Panc1 (cell line): ENCODE measurements around the gene PHYHIPL. TPM values are rescaled to one million over a fixed set of nuclear protein-coding genes. Genes with fewer than 3 reads are reported as not detected.

Experiments used
- ATAC-seq: fragments of 200-7000 bp; cut with Tn5 transposase; 2 replicates; pipeline ENCODE4 v1.9.1; 2020; ENCODE audit warnings: mild to moderate bottlenecking, moderate library complexity
- BruUV-seq: library from RNA; stranded (reverse); fragments of 400-500 nt; replicated peaks from 2 replicates; lab custom pipeline; 2021; lab: Mats Ljungman, UMichigan
- CTCF ChIA-PET: fragments of 300-600 bp; sonication (Branson Sonifier 250); formaldehyde crosslinking; loops from one replicate; lab custom pipeline; 2022; ENCODE audit warnings: antibody characterized with exemption; lab: Charles Lee
- POLR2A ChIA-PET: fragments of 300-600 bp; sonication (Branson Sonifier 250); formaldehyde crosslinking; loops from one replicate; lab custom pipeline; 2022; ENCODE audit warnings: antibody characterized with exemption; lab: Charles Lee
- DNase-seq: peaks from one replicate; pipeline ENCODE4 v3.0.0-alpha.2; 2010; ENCODE audit warnings: low read depth, low spot score
- H3K27ac ChIP-seq: 2 replicates; pipeline ENCODE4 v1.5.1; 2011; ENCODE audit warnings: mild to moderate bottlenecking, low read length, inconsistent platforms
- H3K27me3 ChIP-seq: fragments of 200-500 bp; sonication (Bioruptor generic); 2 replicates; pipeline ENCODE4 v1.6.0; 2014; ENCODE audit warnings: low read length, inconsistent platforms; ENCODE audit not compliant: control insufficient read depth, insufficient read depth
- H3K36me3 ChIP-seq: fragments of 200-500 bp; sonication (Bioruptor generic); 2 replicates; pipeline ENCODE4 v1.5.1; 2014; ENCODE audit warnings: inconsistent platforms, mild to moderate bottlenecking, low read length, moderate library complexity; ENCODE audit not compliant: control insufficient read depth, insufficient read depth
- H3K4me1 ChIP-seq: 2 replicates; pipeline ENCODE4 v1.5.1; 2011; ENCODE audit warnings: inconsistent platforms, mild to moderate bottlenecking, low read length, moderate library complexity; ENCODE audit not compliant: control insufficient read depth, insufficient read depth
- H3K4me3 ChIP-seq, 2 experiments: 2 replicates each; pipeline ENCODE4 v1.5.1; 2011 to 2012; ENCODE audit warnings: low read depth in 2 of 2, low read length in 2 of 2, mild to moderate bottlenecking in 2 of 2, inconsistent platforms in 1 of 2, moderate library complexity in 1 of 2
- H3K9me3 ChIP-seq: fragments of 200-500 bp; sonication (Bioruptor generic); 2 replicates; pipeline ENCODE4 v1.5.1; 2014; ENCODE audit warnings: low read depth, mild to moderate bottlenecking, inconsistent platforms, low read length, moderate library complexity; ENCODE audit not compliant: control insufficient read depth, insufficient read depth
- CTCF ChIP-seq: fragments of 450-650 bp; IDR thresholded peaks from 2 replicates; pipeline ENCODE4 v1.5.1; 2017; ENCODE audit warnings: mild to moderate bottlenecking
- POLR2AphosphoS5 ChIP-seq: IDR thresholded peaks from 2 replicates; pipeline ENCODE4 v1.6.1; 2012; ENCODE audit warnings: mild to moderate bottlenecking, low read depth, low read length, moderate library complexity
- SIN3A ChIP-seq: IDR thresholded peaks from 2 replicates; pipeline ENCODE4 v1.6.1; 2012; ENCODE audit warnings: low read depth, mild to moderate bottlenecking, low read length, moderate library complexity, borderline replicate concordance; ENCODE audit not compliant: insufficient read depth
- TCF7L2 ChIP-seq: IDR thresholded peaks from 2 replicates; pipeline ENCODE4 v1.6.1; 2011; ENCODE audit warnings: mild to moderate bottlenecking, low read depth, low read length, inconsistent platforms
- in situ Hi-C: cut with HindIII; loops from 2 replicates; pipeline ENCODE4 v1.10.0; 2016; ENCODE audit warnings: low sequenced_read_pairs, low pct_unique_long_range_greater_than_20kb
- intact Hi-C: fragments of 100-400 bp; cut with micrococcal nuclease; formaldehyde crosslinking; loops from one replicate; pipeline ENCODE4 v1.10.0; 2022; ENCODE audit not compliant: unreplicated experiment
- total RNA-seq: library from RNA; stranded (reverse); gene quantifications from one replicate; pipeline ENCODE4 v1.2.1, GENCODE V29; 2021; ENCODE audit not compliant: unreplicated experiment
- TF ChIP-seq, protein P1 (sequence below), 2 experiments: IDR thresholded peaks; 2 replicates each; pipeline ENCODE4 v1.6.1; 2011 to 2012; ENCODE audit warnings: low read depth in 2 of 2, control low read depth in 1 of 2, low read length in 1 of 2, mild to moderate bottlenecking in 1 of 2, moderate library complexity in 1 of 2; ENCODE audit not compliant: insufficient read depth in 1 of 2

PHYHIPL gene
- total RNA-seq, 1 experiment from 2014 or later = not detected

DNA sequence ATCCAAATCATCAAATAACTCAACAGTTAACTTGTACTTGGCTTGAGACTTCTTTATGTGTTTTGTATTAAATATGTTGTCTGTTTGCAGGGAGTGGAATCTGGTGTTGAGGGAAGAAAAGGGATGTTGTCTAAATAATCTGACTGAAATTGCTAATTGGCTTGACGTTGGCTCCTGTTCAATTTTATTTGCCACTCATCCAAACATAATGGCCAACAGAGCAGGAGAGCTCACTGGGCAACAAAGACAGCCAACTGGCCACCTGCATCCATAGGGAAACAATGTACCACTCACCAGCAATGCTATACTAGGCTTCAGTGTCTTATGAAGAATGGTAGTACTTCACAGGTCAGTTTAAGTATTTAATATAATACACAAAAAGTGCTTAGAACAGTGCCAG lies 105.4 kb downstream of the PHYHIPL start:
- Histone ChIP-seq H3K4me3 (no peak overlapping the region), H3K4me1 (no peaks in the 10 kb centered on the region), H3K27ac (no peak overlapping the region), H3K27me3 (no peaks in the 10 kb centered on the region), H3K36me3 (no peaks in the 10 kb centered on the region), H3K9me3 (no peaks in the 10 kb centered on the region)
- no peak for TF ChIP-seq POLR2AphosphoS5
- no peak for TF ChIP-seq SIN3A
- TF ChIP-seq TCF7L2 = no peak
- TF ChIP-seq, protein P1, sequence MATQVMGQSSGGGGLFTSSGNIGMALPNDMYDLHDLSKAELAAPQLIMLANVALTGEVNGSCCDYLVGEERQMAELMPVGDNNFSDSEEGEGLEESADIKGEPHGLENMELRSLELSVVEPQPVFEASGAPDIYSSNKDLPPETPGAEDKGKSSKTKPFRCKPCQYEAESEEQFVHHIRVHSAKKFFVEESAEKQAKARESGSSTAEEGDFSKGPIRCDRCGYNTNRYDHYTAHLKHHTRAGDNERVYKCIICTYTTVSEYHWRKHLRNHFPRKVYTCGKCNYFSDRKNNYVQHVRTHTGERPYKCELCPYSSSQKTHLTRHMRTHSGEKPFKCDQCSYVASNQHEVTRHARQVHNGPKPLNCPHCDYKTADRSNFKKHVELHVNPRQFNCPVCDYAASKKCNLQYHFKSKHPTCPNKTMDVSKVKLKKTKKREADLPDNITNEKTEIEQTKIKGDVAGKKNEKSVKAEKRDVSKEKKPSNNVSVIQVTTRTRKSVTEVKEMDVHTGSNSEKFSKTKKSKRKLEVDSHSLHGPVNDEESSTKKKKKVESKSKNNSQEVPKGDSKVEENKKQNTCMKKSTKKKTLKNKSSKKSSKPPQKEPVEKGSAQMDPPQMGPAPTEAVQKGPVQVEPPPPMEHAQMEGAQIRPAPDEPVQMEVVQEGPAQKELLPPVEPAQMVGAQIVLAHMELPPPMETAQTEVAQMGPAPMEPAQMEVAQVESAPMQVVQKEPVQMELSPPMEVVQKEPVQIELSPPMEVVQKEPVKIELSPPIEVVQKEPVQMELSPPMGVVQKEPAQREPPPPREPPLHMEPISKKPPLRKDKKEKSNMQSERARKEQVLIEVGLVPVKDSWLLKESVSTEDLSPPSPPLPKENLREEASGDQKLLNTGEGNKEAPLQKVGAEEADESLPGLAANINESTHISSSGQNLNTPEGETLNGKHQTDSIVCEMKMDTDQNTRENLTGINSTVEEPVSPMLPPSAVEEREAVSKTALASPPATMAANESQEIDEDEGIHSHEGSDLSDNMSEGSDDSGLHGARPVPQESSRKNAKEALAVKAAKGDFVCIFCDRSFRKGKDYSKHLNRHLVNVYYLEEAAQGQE (IDR thresholded peaks at IDR 0.05; ENCODE audit: insufficient read depth in 1 of 2, low read depth in 2 of 2, low read length in 1 of 2) = no peak
- TF ChIP-seq CTCF = no peak
- in situ Hi-C loops = no loop called here
- intact Hi-C loops = no loop called here
- ChIA-PET POLR2A (no interaction called here), CTCF (no interaction called here)
- ATAC-seq (no peak), DNase-seq (no peak)
- no TSS peak for BruUV-seq

DNA sequence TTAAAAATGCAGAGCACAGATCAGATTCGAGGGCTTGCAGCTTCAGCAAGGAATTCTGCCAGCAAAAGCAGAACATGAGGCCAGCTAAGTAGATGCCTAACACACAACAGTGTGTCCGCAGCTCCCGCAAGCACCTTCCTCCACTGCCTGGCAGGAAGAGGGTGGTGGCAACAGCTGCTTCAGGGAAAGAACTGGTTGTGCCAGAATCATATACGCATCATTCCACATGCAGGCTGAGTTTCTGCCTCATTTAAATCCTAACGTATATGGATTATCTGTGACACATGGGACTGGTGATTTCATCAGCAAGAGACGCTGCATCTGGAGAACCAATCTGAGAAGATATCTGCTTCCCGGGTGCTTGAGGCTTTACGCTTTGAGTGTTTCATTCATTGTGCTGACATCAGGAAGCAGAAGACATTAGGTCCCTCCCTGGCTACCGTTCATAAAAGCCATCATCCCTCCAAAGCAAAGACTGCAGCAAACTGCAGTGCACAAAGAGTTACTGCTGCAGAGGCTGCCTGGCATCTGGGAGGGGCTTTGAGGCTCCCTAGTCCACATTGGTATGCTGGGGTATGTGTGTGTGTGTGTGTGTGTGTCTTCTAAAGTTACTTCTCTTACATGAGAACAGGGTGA lies 107.1 kb downstream of the PHYHIPL start:
- ChIA-PET POLR2A (no interaction called here), CTCF (no interaction called here)
- ATAC-seq = no peak
- H3K27me3 ChIP-seq = no peaks in the 10 kb centered on the region
- H3K4me3 ChIP-seq = no peak overlapping the region
- intact Hi-C loops (no loop called here), in situ Hi-C loops (no loop called here)
- H3K4me1 ChIP-seq = no peaks in the 10 kb centered on the region
- no peaks in the 10 kb centered on the region for H3K36me3 ChIP-seq
- no peak for DNase-seq
- no TSS peak for BruUV-seq
- TF ChIP-seq, protein P1 (IDR thresholded peaks at IDR 0.05; ENCODE audit: insufficient read depth in 1 of 2, low read depth in 2 of 2, low read length in 1 of 2) = no peak
- TF ChIP-seq POLR2AphosphoS5 = no peak
- no peak for TF ChIP-seq CTCF
- no peak for TF ChIP-seq TCF7L2
- no peak for TF ChIP-seq SIN3A
- H3K27ac ChIP-seq = no peak overlapping the region
- no peaks in the 10 kb centered on the region for H3K9me3 ChIP-seq
